ENCODE results near the gene NBDY.
"Not testable (repeated sequence)": the region's sequence is repeated elsewhere in the genome, so short reads cannot be mapped to it uniquely, and the experiment has no call there.

- TF ChIP-seq CTCF (IDR thresholded peaks at IDR 0.05); ZNF121 (CRISPR knock-in tag; IDR thresholded peaks at IDR 0.05); ELF4 (CRISPR knock-in tag; IDR thresholded peaks at IDR 0.05; ENCODE audit: low read depth); ZNF263 (CRISPR knock-in tag; IDR thresholded peaks at IDR 0.05; ENCODE audit: low read depth); E2F5 (CRISPR knock-in tag; IDR thresholded peaks at IDR 0.05); NFYB (CRISPR knock-in tag; conservative IDR thresholded peaks at IDR 0.05; ENCODE audit: low read depth); SP1 (CRISPR knock-in tag; conservative IDR thresholded peaks at IDR 0.05); ATF3 (CRISPR knock-in tag; conservative IDR thresholded peaks at IDR 0.05); CREM (CRISPR knock-in tag; IDR thresholded peaks at IDR 0.05); NFE2L1 (CRISPR knock-in tag; IDR thresholded peaks at IDR 0.05); RELA (CRISPR knock-in tag; IDR thresholded peaks at IDR 0.05; ENCODE audit: borderline replicate concordance); CREB1 (CRISPR knock-in tag; IDR thresholded peaks at IDR 0.05): not testable (repeated sequence)
- TF ChIP-seq, protein P1, sequence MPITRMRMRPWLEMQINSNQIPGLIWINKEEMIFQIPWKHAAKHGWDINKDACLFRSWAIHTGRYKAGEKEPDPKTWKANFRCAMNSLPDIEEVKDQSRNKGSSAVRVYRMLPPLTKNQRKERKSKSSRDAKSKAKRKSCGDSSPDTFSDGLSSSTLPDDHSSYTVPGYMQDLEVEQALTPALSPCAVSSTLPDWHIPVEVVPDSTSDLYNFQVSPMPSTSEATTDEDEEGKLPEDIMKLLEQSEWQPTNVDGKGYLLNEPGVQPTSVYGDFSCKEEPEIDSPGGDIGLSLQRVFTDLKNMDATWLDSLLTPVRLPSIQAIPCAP (CRISPR knock-in tag; IDR thresholded peaks at IDR 0.05): not testable (repeated sequence)
Observed at GRCh38 chrX:56704530-56704929, 24.5 kb upstream of the NBDY start.
